ENCODE measurements around the gene TLCD1. TPM values are rescaled to one million over a fixed set of nuclear protein-coding genes. Genes with fewer than 3 reads are reported as not detected.

TLCD1 gene
- total and polyA plus RNA-seq, 2 experiments from 2014 or later: 4.8 to 14.2 TPM

- TF ChIP-seq EZH2 (IDR thresholded peaks at IDR 0.05; ENCODE audit: insufficient read depth, poor library complexity, severe bottlenecking): no peak
- no peak for TF ChIP-seq EZH2phosphoT487 (IDR thresholded peaks at IDR 0.05; ENCODE audit: insufficient read depth, low read depth)
- Histone ChIP-seq H3K4me2 (ENCODE audit: unreplicated experiment) (peak within 1 kb of the TSS; percentile 70), H3K27ac (peak within 1 kb of the TSS; percentile 78), H3K9me3 (ENCODE audit: low read depth) (no peaks in the 10 kb centered on the region), H4K20me1 (ENCODE audit: insufficient read depth) (no peaks in the 10 kb centered on the region), H2AFZ (peak within 1 kb of the TSS; percentile 74), H3K4me3 (peak within 1 kb of the TSS; percentile 69), H3K79me2 (ENCODE audit: insufficient read depth) (peaks cover 19% of the 10 kb centered on the region), H3K36me3 (ENCODE audit: low read depth) (0 out of 2 replicates have a peak, but pooled peaks cover 12% of the 10 kb centered on the region), H3F3A (ENCODE audit: insufficient read depth) (peaks cover 21% of the 10 kb centered on the region), H3K9me2 (ENCODE audit: insufficient read depth) (no peaks in the 10 kb centered on the region), H3K4me1 (ENCODE audit: insufficient read depth) (peaks cover 7% of the 10 kb centered on the region; the same call in 1 of the 2 replicates), H3K27me3 (replicated peaks; ENCODE audit: insufficient read depth) (no peaks in the 10 kb centered on the region), H3K9ac (peak within 1 kb of the TSS; percentile 80)
- 1 to 4% methylated on average over 18 to 20 of the region's 20 CpGs for WGBS, 2 experiments (ENCODE audit: low coverage in 1 of 2, low lambda C conversion rate in 2 of 2, missing lambda C conversion rate in 2 of 2)
- in situ Hi-C loops (cut with MboI): no loop called here
- no peak for DNase-seq
Measured at GRCh38 chr17:28711723-28712031, 14.4 kb downstream of the TLCD1 start, which contains the start of gene PROCA1. PROCA1 (minus strand) TSS chr17:28711888; CDS start chr17:28711660, 228 bp downstream.

GRCh38 chr17:28710861-28711722 lies 14.9 kb downstream of the TLCD1 start:
- peaks cover 21% of the 10 kb centered on the region for H3F3A ChIP-seq (ENCODE audit: insufficient read depth)
- WGBS, 2 experiments (ENCODE audit: low coverage in 1 of 2, low lambda C conversion rate in 2 of 2, missing lambda C conversion rate in 2 of 2): 1% methylated on average over 32 to 72 of the region's 74 CpGs
- H3K4me2 ChIP-seq (ENCODE audit: unreplicated experiment): peak overlapping the region; percentile 70
- no peaks in the 10 kb centered on the region for H3K9me3 ChIP-seq (ENCODE audit: low read depth)
- 0 out of 2 replicates have a peak, but pooled peaks cover 12% of the 10 kb centered on the region for H3K36me3 ChIP-seq (ENCODE audit: low read depth)
- peak overlapping the region; percentile 74 for H2AFZ ChIP-seq
- peaks cover 13% of the 10 kb centered on the region for H3K79me2 ChIP-seq (ENCODE audit: insufficient read depth)
- H3K9me2 ChIP-seq (ENCODE audit: insufficient read depth): no peaks in the 10 kb centered on the region
- peaks cover 7% of the 10 kb centered on the region; the same call in 1 of the 2 replicates for H3K4me1 ChIP-seq (ENCODE audit: insufficient read depth)
- peak; percentile 94 for DNase-seq
- H3K9ac ChIP-seq: peak overlapping the region; percentile 80
- no peaks in the 10 kb centered on the region for H3K27me3 ChIP-seq (replicated peaks; ENCODE audit: insufficient read depth)
- peak overlapping the region; percentile 78 for H3K27ac ChIP-seq
- H4K20me1 ChIP-seq (ENCODE audit: insufficient read depth): no peaks in the 10 kb centered on the region
- peak overlapping the region; percentile 69 for H3K4me3 ChIP-seq
- in situ Hi-C loops (cut with MboI): no loop called here
- TF ChIP-seq EZH2 (IDR thresholded peaks at IDR 0.05; ENCODE audit: insufficient read depth, poor library complexity, severe bottlenecking) (no peak), EZH2phosphoT487 (IDR thresholded peaks at IDR 0.05; ENCODE audit: insufficient read depth, low read depth) (no peak)

GRCh38 chr17:28707339-28707720 lies 18.7 kb downstream of the TLCD1 start:
- Histone ChIP-seq H3K36me3 (ENCODE audit: low read depth) (no peaks in the 10 kb centered on the region), H3K79me2 (ENCODE audit: insufficient read depth) (no peaks in the 10 kb centered on the region), H3K27ac (no peak overlapping the region), H3K9ac (no peak overlapping the region), H3F3A (ENCODE audit: insufficient read depth) (peaks cover 12% of the 10 kb centered on the region), H3K4me3 (no peak overlapping the region), H2AFZ (no peak overlapping the region), H3K4me2 (ENCODE audit: unreplicated experiment) (no peak overlapping the region), H3K9me3 (ENCODE audit: low read depth) (no peaks in the 10 kb centered on the region), H3K9me2 (ENCODE audit: insufficient read depth) (no peaks in the 10 kb centered on the region), H3K27me3 (replicated peaks; ENCODE audit: insufficient read depth) (no peaks in the 10 kb centered on the region), H4K20me1 (ENCODE audit: insufficient read depth) (no peaks in the 10 kb centered on the region), H3K4me1 (ENCODE audit: insufficient read depth) (0 out of 2 replicates have a peak, but pooled peaks cover 7% of the 10 kb centered on the region)
- in situ Hi-C loops (cut with MboI): no loop called here
- DNase-seq: no peak
- no peak for TF ChIP-seq EZH2 (IDR thresholded peaks at IDR 0.05; ENCODE audit: insufficient read depth, poor library complexity, severe bottlenecking)
- no peak for TF ChIP-seq EZH2phosphoT487 (IDR thresholded peaks at IDR 0.05; ENCODE audit: insufficient read depth, low read depth)
- 82% methylated on average over 2 of the region's 2 CpGs for WGBS, 2 experiments (ENCODE audit: low coverage in 1 of 2, low lambda C conversion rate in 2 of 2, missing lambda C conversion rate in 2 of 2)

GRCh38 chr17:28706471-28707338 lies 19.3 kb downstream of the TLCD1 start:
- in situ Hi-C loops (cut with MboI): no loop called here
- no peak overlapping the region for H3K27ac ChIP-seq

More at GRCh38 chr17:28706471-28707338, 19.3 kb downstream of the TLCD1 start:
- 69 to 76% methylated on average over 6 to 7 of the region's 7 CpGs for WGBS, 2 experiments (ENCODE audit: low coverage in 1 of 2, low lambda C conversion rate in 2 of 2, missing lambda C conversion rate in 2 of 2)
- H3K4me2 ChIP-seq (ENCODE audit: unreplicated experiment): no peak overlapping the region
- no peak overlapping the region for H2AFZ ChIP-seq
- peaks cover 10% of the 10 kb centered on the region for H3F3A ChIP-seq (ENCODE audit: insufficient read depth)
- H3K9me3 ChIP-seq (ENCODE audit: low read depth): no peaks in the 10 kb centered on the region
- H3K79me2 ChIP-seq (ENCODE audit: insufficient read depth): no peaks in the 10 kb centered on the region
- H3K9ac ChIP-seq: no peak overlapping the region
- H3K27me3 ChIP-seq (replicated peaks; ENCODE audit: insufficient read depth): no peaks in the 10 kb centered on the region
- H3K4me1 ChIP-seq (ENCODE audit: insufficient read depth): 0 out of 2 replicates have a peak, but pooled peaks cover 2% of the 10 kb centered on the region
- no peaks in the 10 kb centered on the region for H3K9me2 ChIP-seq (ENCODE audit: insufficient read depth)
- no peaks in the 10 kb centered on the region for H4K20me1 ChIP-seq (ENCODE audit: insufficient read depth)
- H3K4me3 ChIP-seq: no peak overlapping the region
- no peak for TF ChIP-seq EZH2 (IDR thresholded peaks at IDR 0.05; ENCODE audit: insufficient read depth, poor library complexity, severe bottlenecking)
- TF ChIP-seq EZH2phosphoT487 (IDR thresholded peaks at IDR 0.05; ENCODE audit: insufficient read depth, low read depth): no peak
- no peaks in the 10 kb centered on the region for H3K36me3 ChIP-seq (ENCODE audit: low read depth)
- DNase-seq: no peak

All from GM23248 (cell line).